A549 (cell line): Measurements from ENCODE around the gene ISM1. TPM values are rescaled to one million over a fixed set of nuclear protein-coding genes. Genes with fewer than 3 reads are reported as not detected.
A peak's percentile ranks its signal among the peaks of the same experiment; 100 is the strongest.

ENCODE experiments used
- ATAC-seq, 2 experiments: fragments of 200-7000 bp in 1 of 2; fragments of >200 bp in 1 of 2; cut with Nextera tagmentation in 1 of 2; cut with Tn5 transposase in 1 of 2; 3 replicates each; pipeline versions ENCODE4 v1.8.0 to v1.9.1; 2018 to 2020; ENCODE audit warnings: mild to moderate bottlenecking in 1 of 2, moderate library complexity in 1 of 2
- CTCF ChIA-PET: fragments of 300-600 bp; sonication (Branson Sonifier 250); formaldehyde crosslinking; extraction: SDS; loops from one replicate; lab custom pipeline; 2021; ENCODE audit warnings: antibody characterized with exemption, inconsistent platforms; lab: Yijun Ruan, JAX
- POLR2A ChIA-PET: fragments of 350-600 bp; formaldehyde crosslinking; extraction: SDS; loops from one replicate; lab custom pipeline; 2021; ENCODE audit warnings: antibody characterized with exemption, inconsistent platforms; lab: Yijun Ruan, JAX
- DNase-seq, 2 experiments: peaks; one replicate each; pipeline versions ENCODE4 v3.0.0 to v3.0.0-alpha.2; 2011 to 2016; ENCODE audit warnings: low read depth in 1 of 2, low spot score in 1 of 2
- FAIRE-seq: peaks from 2 replicates; lab custom pipeline; 2011; peaks lifted over from hg19 to GRCh38; lab: Jason Lieb, UNC
- H3K27ac ChIP-seq, 2 experiments: fragments of >200 bp; sonication (Bioruptor Twin); formaldehyde crosslinking; 3 replicates each; pipeline ENCODE4 v1.5.1; 2016 to 2017
- H3K4me1 ChIP-seq: fragments of >200 bp; sonication (Bioruptor Twin); formaldehyde crosslinking; 3 replicates; pipeline ENCODE4 v1.6.1; 2016
- H3K4me2 ChIP-seq: fragments of >200 bp; sonication (Bioruptor Twin); formaldehyde crosslinking; 3 replicates; pipeline ENCODE4 v1.6.1; 2016
- H3K4me3 ChIP-seq: fragments of >200 bp; sonication (Bioruptor Twin); formaldehyde crosslinking; 3 replicates; pipeline ENCODE4 v1.5.1; 2016
- H3K9me3 ChIP-seq: fragments of >200 bp; sonication (Bioruptor Twin); formaldehyde crosslinking; 3 replicates; pipeline ENCODE4 v1.6.1; 2016
- CBX2 ChIP-seq: fragments of 200-600 bp; sonication (generic); IDR thresholded peaks from 2 replicates; pipeline ENCODE4 v1.6.1; 2016; ENCODE audit warnings: low read depth, mild to moderate bottlenecking, borderline replicate concordance
- CEBPB ChIP-seq, 2 experiments: fragments of >200 bp in 1 of 2; sonication (Bioruptor Twin) in 1 of 2; formaldehyde crosslinking in 1 of 2; IDR thresholded peaks; 2 replicates each; pipeline ENCODE4 v1.6.1; 2012 to 2016
- EHF ChIP-seq: fragments of 250-450 bp; sonication (Bioruptor Pico); IDR thresholded peaks from 2 replicates; pipeline ENCODE4 v1.5.0; 2020; ENCODE audit warnings: mild to moderate bottlenecking
- FOXS1 ChIP-seq: fragments of 250-450 bp; sonication (Bioruptor Pico); IDR thresholded peaks from 2 replicates; pipeline ENCODE4 v1.5.0; 2020; ENCODE audit warnings: mild to moderate bottlenecking, moderate library complexity
- GATA3 ChIP-seq: IDR thresholded peaks from 2 replicates; pipeline ENCODE4 v1.6.1; 2012; ENCODE audit warnings: borderline replicate concordance
- HES2 ChIP-seq: fragments of >200 bp; sonication (Bioruptor Twin); formaldehyde crosslinking; IDR thresholded peaks from 2 replicates; pipeline ENCODE4 v1.6.1; 2016
- HOXB13 ChIP-seq: fragments of 250-450 bp; sonication (Bioruptor Pico); IDR thresholded peaks from 2 replicates; pipeline ENCODE4 v1.5.0; 2020; ENCODE audit warnings: low read depth, mild to moderate bottlenecking, moderate library complexity
- HOXB5 ChIP-seq: fragments of 250-450 bp; sonication (Bioruptor Pico); IDR thresholded peaks from 2 replicates; pipeline ENCODE4 v1.5.0; 2020; ENCODE audit warnings: mild to moderate bottlenecking, moderate library complexity
- KDM5A ChIP-seq: fragments of 200-600 bp; sonication (generic); IDR thresholded peaks from 2 replicates; pipeline ENCODE4 v1.6.1; 2016; ENCODE audit warnings: antibody characterized with exemption, mild to moderate bottlenecking
- NR3C1 ChIP-seq: fragments of >200 bp; sonication (Bioruptor Twin); formaldehyde crosslinking; IDR thresholded peaks from 3 replicates; pipeline ENCODE4 v1.6.1; 2017
- PBX3 ChIP-seq: IDR thresholded peaks from 2 replicates; pipeline ENCODE4 v1.6.1; 2012
- RFX5 ChIP-seq: fragments of 450-650 bp; IDR thresholded peaks from 2 replicates; pipeline ENCODE4 v1.7.1; 2014; ENCODE audit warnings: antibody characterized with exemption, mild to moderate bottlenecking, moderate library complexity
- USF2 ChIP-seq: fragments of 450-650 bp; IDR thresholded peaks from 2 replicates; pipeline ENCODE4 v1.6.1; 2014; ENCODE audit warnings: antibody characterized with exemption
- ZC3H11A ChIP-seq: fragments of 450-650 bp; IDR thresholded peaks from 2 replicates; pipeline ENCODE4 v1.6.1; 2014; ENCODE audit warnings: antibody characterized with exemption, mild to moderate bottlenecking
- ZFP36 ChIP-seq: fragments of 450-650 bp; IDR thresholded peaks from 2 replicates; pipeline ENCODE4 v1.6.1; 2014; ENCODE audit warnings: borderline replicate concordance; ENCODE audit not compliant: partially characterized antibody
- ZSCAN20 ChIP-seq: fragments of 250-450 bp; sonication (Bioruptor Pico); IDR thresholded peaks from 2 replicates; pipeline ENCODE4 v1.8.0; 2022; ENCODE audit warnings: mild to moderate bottlenecking, moderate library complexity
- WGBS: methylation state at CpG from one replicate; pipeline ENCODE4 v1.1.6; 2017; ENCODE audit errors: missing lambda C conversion rate; 5-methylcytosine and 5-hydroxymethylcytosine counted together
- polyA plus RNA-seq, 4 experiments: library from polyadenylated mRNA; depleted of rRNA in 3 of 4; stranded (reverse); fragments of >200 nt; fragmentation: RNase III in 1 of 4; extraction: RNeasy Plus Mini Kit Qiagen cat#74134 plus additional on column Dnase treatment in 1 of 4; gene quantifications; 2 replicates in 3 of 4; 3 replicates in 1 of 4; pipeline ENCODE4 v1.2.3, GENCODE V29; 2011 to 2017
- TF ChIP-seq, protein P1 (sequence below): fragments of 150-350 bp; IDR thresholded peaks from 2 replicates; pipeline ENCODE4 v1.6.1; 2014; ENCODE audit warnings: low read depth, mild to moderate bottlenecking, low read length

ISM1 gene
- polyA plus RNA-seq, 2 of the 4 experiments (the other 2 are of a cell fraction), result 0.18 to 0.39 TPM

- peak overlapping the region in 1 of 2 experiments; percentile 5; a peak in 1 of 6 replicates for H3K27ac ChIP-seq
- TF ChIP-seq HES2, result no peak
- TF ChIP-seq KDM5A, result no peak
- TF ChIP-seq, protein P1, sequence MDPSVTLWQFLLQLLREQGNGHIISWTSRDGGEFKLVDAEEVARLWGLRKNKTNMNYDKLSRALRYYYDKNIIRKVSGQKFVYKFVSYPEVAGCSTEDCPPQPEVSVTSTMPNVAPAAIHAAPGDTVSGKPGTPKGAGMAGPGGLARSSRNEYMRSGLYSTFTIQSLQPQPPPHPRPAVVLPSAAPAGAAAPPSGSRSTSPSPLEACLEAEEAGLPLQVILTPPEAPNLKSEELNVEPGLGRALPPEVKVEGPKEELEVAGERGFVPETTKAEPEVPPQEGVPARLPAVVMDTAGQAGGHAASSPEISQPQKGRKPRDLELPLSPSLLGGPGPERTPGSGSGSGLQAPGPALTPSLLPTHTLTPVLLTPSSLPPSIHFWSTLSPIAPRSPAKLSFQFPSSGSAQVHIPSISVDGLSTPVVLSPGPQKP, result no peak
- TF ChIP-seq RFX5, result no peak
- TF ChIP-seq PBX3, result no peak
- no peak for TF ChIP-seq CBX2
- TF ChIP-seq HOXB5 (CRISPR knock-in tag), result no peak
- no peak for TF ChIP-seq GATA3
- TF ChIP-seq ZFP36, result no peak
- no peak for TF ChIP-seq CEBPB (IDR thresholded peaks at IDR 0.05)
- no peak for TF ChIP-seq ZSCAN20 (CRISPR knock-in tag)
- TF ChIP-seq FOXS1, result no peak
- TF ChIP-seq USF2, result no peak
- TF ChIP-seq EHF (CRISPR knock-in tag), result no peak
- no peak for TF ChIP-seq HOXB13 (CRISPR knock-in tag)
- no peak for TF ChIP-seq NR3C1
- TF ChIP-seq ZC3H11A, result no peak
- TF ChIP-seq, all 56 proteins: peak for 0
- H3K4me1 ChIP-seq, result no peaks in the 10 kb centered on the region; the same call in 1 of the 3 replicates
- no peak overlapping the region for H3K4me2 ChIP-seq
- DNase-seq (no peak), ATAC-seq (no peak), FAIRE-seq (no peak)
- POLR2A ChIA-PET, result no interaction called here
- CTCF ChIA-PET, result interaction anchor here (1.5 kb wide), 1 partner anchor 10 kb away, joined by 5 read pairs; no protein-coding TSS in a partner anchor
- no peaks in the 10 kb centered on the region for H3K9me3 ChIP-seq
- WGBS, result 86% methylated on average over 4 of the region's 4 CpGs
- no peak overlapping the region for H3K4me3 ChIP-seq
Observed at GRCh38 chr20:13349235-13349604, 128.1 kb downstream of the ISM1 start.

Other genes starting within 250 kb of the ISM1 start
- gene SPTLC3, start 212.3 kb upstream of the ISM1 start, polyA plus RNA-seq (2011; rRNA removed), result 0.54 and 0.57 TPM in 2 replicates
- 0.04 to 0.18 TPM (median 0.10 TPM) in 3 replicates for gene SPTLC3, start 212.3 kb upstream of the ISM1 start, polyA plus RNA-seq (2017; fragmentation: RNase III; extraction: RNeasy Plus Mini Kit Qiagen cat#74134 plus additional on column Dnase treatment)